HepG2 (cell line): ENCODE results near the gene RASD1. TPM values are rescaled to one million over a fixed set of nuclear protein-coding genes. Genes with fewer than 3 reads are reported as not detected.
A peak's percentile ranks its signal among the peaks of the same experiment; 100 is the strongest.

Experiments
- ATF1 ChIP-seq: IDR thresholded peaks from 2 replicates; pipeline ENCODE4 v1.6.1; 2016; ENCODE audit warnings: mild to moderate bottlenecking, control low read depth
- DRAP1 ChIP-seq: IDR thresholded peaks from 2 replicates; pipeline ENCODE4 v1.6.1; 2016; ENCODE audit warnings: missing genetic modification reagents, missing compliant biosample characterization
- GLI4 ChIP-seq: sonication (generic); formaldehyde crosslinking; IDR thresholded peaks from 2 replicates; pipeline ENCODE4 v1.5.1; 2020; ENCODE audit warnings: missing genetic modification reagents, mild to moderate bottlenecking, moderate library complexity, borderline replicate concordance
- IKZF1 ChIP-seq: fragments of 450-650 bp; IDR thresholded peaks from 2 replicates; pipeline ENCODE4 v1.7.1; 2016
- KLF11 ChIP-seq: IDR thresholded peaks from 2 replicates; pipeline ENCODE4 v1.6.1; 2016; ENCODE audit warnings: missing compliant biosample characterization
- KLF6 ChIP-seq: IDR thresholded peaks from 2 replicates; pipeline ENCODE4 v1.8.0; 2016; ENCODE audit warnings: missing biosample characterization, missing genetic modification reagents
- LCORL ChIP-seq, 2 experiments: fragments of 450-650 bp in 1 of 2; sonication (generic) in 1 of 2; formaldehyde crosslinking in 1 of 2; IDR thresholded peaks; 2 replicates each; pipeline versions ENCODE4 v1.5.0 to v1.6.1; 2017 to 2020; ENCODE audit warnings: antibody characterized with exemption in 1 of 2, missing genetic modification reagents in 1 of 2
- PAX8 ChIP-seq: sonication (generic); formaldehyde crosslinking; IDR thresholded peaks from 2 replicates; pipeline ENCODE4 v1.8.0; 2022; ENCODE audit warnings: mild to moderate bottlenecking, missing genetic modification reagents, borderline replicate concordance
- SETDB1 ChIP-seq: sonication (generic); formaldehyde crosslinking; IDR thresholded peaks from 2 replicates; pipeline ENCODE4 v1.5.1; 2020; ENCODE audit warnings: missing genetic modification reagents, mild to moderate bottlenecking, borderline replicate concordance
- SOX6 ChIP-seq, 2 experiments: fragments of 450-650 bp in 1 of 2; sonication (generic) in 1 of 2; formaldehyde crosslinking in 1 of 2; IDR thresholded peaks; 2 replicates each; pipeline versions ENCODE4 v1.4.0 to v1.6.1; 2017 to 2020; ENCODE audit warnings: antibody characterized with exemption in 1 of 2, mild to moderate bottlenecking in 1 of 2, missing genetic modification reagents in 1 of 2
- TFDP2 ChIP-seq: sonication (generic); formaldehyde crosslinking; IDR thresholded peaks from 2 replicates; pipeline ENCODE4 v1.4.0; 2020; ENCODE audit warnings: missing genetic modification reagents
- ZBTB10 ChIP-seq: sonication (generic); formaldehyde crosslinking; IDR thresholded peaks from 2 replicates; pipeline ENCODE4 v1.4.0; 2020; ENCODE audit warnings: missing genetic modification reagents, borderline replicate concordance
- ZKSCAN1 ChIP-seq: fragments of 150-350 bp; IDR thresholded peaks from 2 replicates; pipeline ENCODE4 v1.6.1; 2014; ENCODE audit warnings: low read length
- ZNF205 ChIP-seq: IDR thresholded peaks from 2 replicates; pipeline ENCODE4 v1.6.1; 2018; ENCODE audit warnings: missing biosample characterization, missing genetic modification reagents
- ZNF572 ChIP-seq: sonication (generic); formaldehyde crosslinking; IDR thresholded peaks from 2 replicates; pipeline ENCODE4 v1.5.1; 2020; ENCODE audit warnings: mild to moderate bottlenecking, missing genetic modification reagents
- ZSCAN12 ChIP-seq: sonication (generic); formaldehyde crosslinking; IDR thresholded peaks from 2 replicates; pipeline ENCODE4 v1.9.0; 2021; ENCODE audit warnings: mild to moderate bottlenecking, missing genetic modification reagents
- ZSCAN21 ChIP-seq: sonication (generic); formaldehyde crosslinking; IDR thresholded peaks from 2 replicates; pipeline ENCODE4 v1.8.0; 2022; ENCODE audit warnings: mild to moderate bottlenecking, missing genetic modification reagents, moderate library complexity, borderline replicate concordance
- polyA plus RNA-seq, 8 experiments: library from polyadenylated mRNA; depleted of rRNA in 3 of 8; stranded (reverse) in 7 of 8; unstranded in 1 of 8; fragments of >200 nt; fragmentation: Illumina TruSeq in 4 of 8; extraction: Trizol in 4 of 8; gene quantifications; 2 replicates each; pipeline versions ENCODE4 v1.2.1 to v1.2.3, GENCODE V29; 2011 to 2016; ENCODE audit warnings: low read depth in 4 of 8, missing spikeins in 1 of 8, mixed read lengths in 1 of 8; ENCODE audit not compliant: insufficient read depth in 1 of 8
- total RNA-seq, 5 experiments: library from RNA; depleted of rRNA; stranded (reverse); fragments of >200 nt; fragmentation: Illumina TruSeq; extraction: Trizol; gene quantifications; 2 replicates each; pipeline ENCODE4 v1.2.3, GENCODE V29; 2016; ENCODE audit warnings: low read depth in 1 of 5
- TF ChIP-seq, protein P1 (sequence below): sonication (generic); formaldehyde crosslinking; IDR thresholded peaks from 2 replicates; pipeline ENCODE4 v1.5.0; 2020; ENCODE audit warnings: mild to moderate bottlenecking, missing genetic modification reagents, borderline replicate concordance
- TF ChIP-seq, protein P2 (sequence below): IDR thresholded peaks from 2 replicates; pipeline ENCODE4 v1.6.1; 2016; ENCODE audit warnings: mild to moderate bottlenecking, missing biosample characterization, missing genetic modification reagents

RASD1 gene
- total and polyA plus RNA-seq, 2 of the 13 experiments (the other 11 are each of a cell fraction or from before 2014, with no cell fraction given) = 1.6 to 4.2 TPM

DNA sequence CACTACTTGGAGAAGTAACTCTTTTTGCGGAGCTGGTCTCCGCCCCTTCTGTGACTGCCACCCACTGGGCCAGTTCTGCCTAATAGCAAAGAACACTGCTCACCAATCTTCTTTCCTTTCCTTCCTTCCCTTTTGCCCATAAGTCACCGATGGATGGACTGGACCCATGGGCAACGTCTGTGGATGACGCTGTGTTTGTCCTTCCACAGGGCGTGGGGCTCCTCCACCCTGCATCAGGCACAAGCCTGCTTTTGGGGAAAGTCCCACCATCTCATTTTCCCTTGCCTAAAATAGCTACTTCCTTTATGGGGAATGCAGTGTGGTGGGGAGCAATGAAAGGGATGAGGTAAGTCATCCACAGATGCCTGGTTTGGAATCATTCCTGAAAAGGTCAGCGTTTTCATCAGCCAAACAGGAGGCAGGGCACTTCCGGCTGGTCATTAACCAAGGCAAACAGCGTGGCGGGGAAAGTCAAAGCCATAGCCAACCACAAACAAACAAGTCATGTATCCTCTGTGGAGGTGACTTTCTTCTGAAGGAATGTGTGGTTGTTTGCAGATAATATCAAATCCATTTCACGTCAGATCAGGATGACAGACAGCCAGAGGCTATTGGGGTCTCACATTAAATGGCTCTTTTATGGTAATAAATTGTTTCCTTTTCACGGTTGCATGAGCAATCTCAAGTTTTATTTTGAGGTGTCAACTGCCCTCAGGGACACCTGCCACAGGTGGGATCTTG is 50.1 kb downstream of the RASD1 start (continued):
- TF ChIP-seq, protein P1, sequence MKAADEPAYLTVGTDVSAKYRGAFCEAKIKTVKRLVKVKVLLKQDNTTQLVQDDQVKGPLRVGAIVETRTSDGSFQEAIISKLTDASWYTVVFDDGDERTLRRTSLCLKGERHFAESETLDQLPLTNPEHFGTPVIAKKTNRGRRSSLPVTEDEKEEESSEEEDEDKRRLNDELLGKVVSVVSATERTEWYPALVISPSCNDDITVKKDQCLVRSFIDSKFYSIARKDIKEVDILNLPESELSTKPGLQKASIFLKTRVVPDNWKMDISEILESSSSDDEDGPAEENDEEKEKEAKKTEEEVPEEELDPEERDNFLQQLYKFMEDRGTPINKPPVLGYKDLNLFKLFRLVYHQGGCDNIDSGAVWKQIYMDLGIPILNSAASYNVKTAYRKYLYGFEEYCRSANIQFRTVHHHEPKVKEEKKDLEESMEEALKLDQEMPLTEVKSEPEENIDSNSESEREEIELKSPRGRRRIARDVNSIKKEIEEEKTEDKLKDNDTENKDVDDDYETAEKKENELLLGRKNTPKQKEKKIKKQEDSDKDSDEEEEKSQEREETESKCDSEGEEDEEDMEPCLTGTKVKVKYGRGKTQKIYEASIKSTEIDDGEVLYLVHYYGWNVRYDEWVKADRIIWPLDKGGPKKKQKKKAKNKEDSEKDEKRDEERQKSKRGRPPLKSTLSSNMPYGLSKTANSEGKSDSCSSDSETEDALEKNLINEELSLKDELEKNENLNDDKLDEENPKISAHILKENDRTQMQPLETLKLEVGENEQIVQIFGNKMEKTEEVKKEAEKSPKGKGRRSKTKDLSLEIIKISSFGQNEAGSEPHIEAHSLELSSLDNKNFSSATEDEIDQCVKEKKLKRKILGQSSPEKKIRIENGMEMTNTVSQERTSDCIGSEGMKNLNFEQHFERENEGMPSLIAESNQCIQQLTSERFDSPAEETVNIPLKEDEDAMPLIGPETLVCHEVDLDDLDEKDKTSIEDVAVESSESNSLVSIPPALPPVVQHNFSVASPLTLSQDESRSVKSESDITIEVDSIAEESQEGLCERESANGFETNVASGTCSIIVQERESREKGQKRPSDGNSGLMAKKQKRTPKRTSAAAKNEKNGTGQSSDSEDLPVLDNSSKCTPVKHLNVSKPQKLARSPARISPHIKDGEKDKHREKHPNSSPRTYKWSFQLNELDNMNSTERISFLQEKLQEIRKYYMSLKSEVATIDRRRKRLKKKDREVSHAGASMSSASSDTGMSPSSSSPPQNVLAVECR = peak; percentile 75
- TF ChIP-seq SOX6 (IDR thresholded peaks at IDR 0.05) (no peak), SOX6 (CRISPR knock-in tag; IDR thresholded peaks at IDR 0.05) (peak; percentile 95), KLF6 (peak; percentile 31; the same call in 1 of the 2 replicates), ZSCAN12 (peak; percentile 78; the same call in 1 of the 2 replicates), LCORL (IDR thresholded peaks at IDR 0.05) (peak; percentile 66; the same call in 1 of the 2 replicates), LCORL (CRISPR knock-in tag; IDR thresholded peaks at IDR 0.05) (peak; percentile 98), ZNF572 (CRISPR knock-in tag) (no peak), PAX8 (no peak), SETDB1 (CRISPR knock-in tag) (no peak), GLI4 (CRISPR knock-in tag) (no peak), IKZF1 (no peak), ZBTB10 (peak; percentile 38; the same call in 1 of the 2 replicates), KLF11 (CRISPR knock-in tag) (0 out of 2 replicates have a peak, but pooled peaks have one; percentile 25), ATF1 (CRISPR knock-in tag) (peak; percentile 73), DRAP1 (peak; percentile 36; the same call in 1 of the 2 replicates), ZKSCAN1 (0 out of 2 replicates have a peak, but pooled peaks have one; percentile 48), ZNF205 (0 out of 2 replicates have a peak, but pooled peaks have one; percentile 8), TFDP2 (CRISPR knock-in tag) (0 out of 2 replicates have a peak, but pooled peaks have one; percentile 56), ZSCAN21 (CRISPR knock-in tag) (0 out of 2 replicates have a peak, but pooled peaks have one; percentile 22)
- TF ChIP-seq, protein P2, sequence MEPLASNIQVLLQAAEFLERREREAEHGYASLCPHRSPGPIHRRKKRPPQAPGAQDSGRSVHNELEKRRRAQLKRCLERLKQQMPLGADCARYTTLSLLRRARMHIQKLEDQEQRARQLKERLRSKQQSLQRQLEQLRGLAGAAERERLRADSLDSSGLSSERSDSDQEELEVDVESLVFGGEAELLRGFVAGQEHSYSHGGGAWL (CRISPR knock-in tag) = no peak
